Measurements from ENCODE around the gene STXBP5L.

The STXBP5L gene

GRCh38 chr3:120983841-120984240 is 75.8 kb downstream of the STXBP5L start:
- no peak for TF ChIP-seq CTCF (IDR thresholded peaks at IDR 0.05; ENCODE audit: borderline replicate concordance, control extremely low read depth, extremely low read depth, insufficient read depth, missing control alignments)
- in situ Hi-C loops (cut with MboI; ENCODE audit: low sequenced_read_pairs, unreplicated experiment) = no loop called here
- no peak for DNase-seq (ENCODE audit: low spot score)

- DNase-seq (ENCODE audit: low spot score) = no peak
- in situ Hi-C loops (cut with MboI; ENCODE audit: low sequenced_read_pairs, unreplicated experiment) = no loop called here
- no peak for TF ChIP-seq CTCF (IDR thresholded peaks at IDR 0.05; ENCODE audit: borderline replicate concordance, control extremely low read depth, extremely low read depth, insufficient read depth, missing control alignments)
Observed at GRCh38 chr3:120985242-120985641, 77.2 kb downstream of the STXBP5L start.

GRCh38 chr3:120988994-120989393 is 81.0 kb downstream of the STXBP5L start:
- in situ Hi-C loops (cut with MboI; ENCODE audit: low sequenced_read_pairs, unreplicated experiment) = no loop called here
- no peak for DNase-seq (ENCODE audit: low spot score)
- TF ChIP-seq CTCF (IDR thresholded peaks at IDR 0.05; ENCODE audit: borderline replicate concordance, control extremely low read depth, extremely low read depth, insufficient read depth, missing control alignments) = no peak

DNA sequence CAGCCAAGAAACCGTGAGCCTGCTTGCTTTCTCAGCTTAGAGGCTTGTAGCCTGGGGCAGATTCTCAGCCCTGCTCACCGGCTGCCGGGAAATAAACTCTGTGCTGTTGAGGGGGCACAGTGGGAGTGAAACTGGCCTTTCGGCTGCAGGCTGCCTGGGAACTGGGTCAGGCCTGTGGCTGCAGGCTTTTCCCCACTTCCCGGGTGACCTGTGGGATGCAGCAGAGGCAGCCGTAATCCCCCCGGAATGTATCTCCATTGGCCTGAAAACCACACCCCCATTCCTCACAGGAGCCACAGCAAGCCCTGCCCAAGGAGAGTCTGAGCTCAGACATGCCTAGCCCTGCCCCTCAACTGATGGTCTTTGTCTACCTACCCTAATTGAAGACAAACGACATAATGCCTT is 110.9 kb downstream of the STXBP5L start:
- no peak for DNase-seq (ENCODE audit: low spot score)
- in situ Hi-C loops (cut with MboI; ENCODE audit: low sequenced_read_pairs, unreplicated experiment) = no loop called here
- no peak for TF ChIP-seq CTCF (IDR thresholded peaks at IDR 0.05; ENCODE audit: borderline replicate concordance, control extremely low read depth, extremely low read depth, insufficient read depth, missing control alignments)

DNA sequence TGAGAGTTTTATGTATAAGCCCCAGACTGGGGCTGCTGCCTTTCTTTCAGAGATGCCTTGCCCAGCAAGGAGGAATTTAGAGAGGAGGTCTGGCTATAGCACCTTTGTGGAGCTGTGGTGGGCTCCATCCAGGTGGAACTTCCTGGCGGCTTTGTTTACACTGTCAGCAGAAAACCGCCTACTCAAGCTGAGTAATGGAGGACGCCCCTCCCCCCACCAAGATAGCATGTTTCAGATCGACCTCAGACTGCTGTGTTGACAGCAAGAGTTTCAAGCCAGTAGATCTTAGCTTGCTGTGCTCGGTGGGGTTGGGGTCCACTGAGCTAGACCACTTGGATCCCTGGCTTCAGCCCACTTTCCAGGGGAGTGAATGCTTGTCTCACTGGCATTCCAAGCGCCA is 155.6 kb downstream of the STXBP5L start:
- in situ Hi-C loops (cut with MboI; ENCODE audit: low sequenced_read_pairs, unreplicated experiment) = no loop called here
- no peak for DNase-seq (ENCODE audit: low spot score)
- TF ChIP-seq CTCF (IDR thresholded peaks at IDR 0.05; ENCODE audit: borderline replicate concordance, control extremely low read depth, extremely low read depth, insufficient read depth, missing control alignments) = no peak

DNA sequence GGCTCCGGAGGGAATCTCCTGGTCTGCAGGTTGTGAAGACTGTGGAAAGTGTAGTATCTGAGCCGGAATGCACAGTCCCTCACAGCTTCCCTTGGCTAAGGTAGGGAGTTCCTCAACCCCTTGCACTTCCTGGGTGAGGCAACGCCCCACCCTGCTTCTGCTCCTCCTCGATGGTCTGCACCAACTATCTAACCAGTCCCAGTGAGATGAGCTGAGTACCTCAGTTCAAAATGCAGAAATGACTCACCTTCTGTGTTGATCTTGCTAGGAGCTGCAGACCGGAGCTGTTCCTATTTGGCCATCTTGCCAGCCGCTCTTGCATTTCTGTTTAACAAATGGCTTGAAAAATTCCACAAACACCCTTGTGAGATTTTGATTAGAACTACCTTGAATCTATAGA is 156.1 kb downstream of the STXBP5L start:
- in situ Hi-C loops (cut with MboI; ENCODE audit: low sequenced_read_pairs, unreplicated experiment) = no loop called here
- no peak for TF ChIP-seq CTCF (IDR thresholded peaks at IDR 0.05; ENCODE audit: borderline replicate concordance, control extremely low read depth, extremely low read depth, insufficient read depth, missing control alignments)
- no peak for DNase-seq (ENCODE audit: low spot score)

DNA sequence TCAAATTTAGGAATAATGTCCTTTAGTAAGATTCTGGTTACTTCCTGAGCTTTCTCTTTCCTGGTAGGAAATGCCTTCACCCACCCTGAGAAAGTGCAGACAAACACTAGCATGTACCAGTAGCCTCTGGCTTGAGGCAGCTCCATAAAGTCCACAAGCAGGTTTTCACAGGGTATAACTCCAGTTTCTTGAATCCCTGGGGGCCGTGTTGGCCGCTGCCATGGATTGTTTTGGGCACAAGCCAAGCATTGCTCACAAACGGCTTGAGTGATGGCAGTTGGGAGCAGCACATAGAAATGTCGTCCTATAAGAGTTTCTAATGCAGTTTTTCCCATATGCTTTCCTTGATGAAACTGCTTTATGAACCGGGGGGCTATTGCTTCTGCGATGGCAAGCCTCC is 164.1 kb downstream of the STXBP5L start:
- in situ Hi-C loops (cut with MboI; ENCODE audit: low sequenced_read_pairs, unreplicated experiment) = no loop called here
- TF ChIP-seq CTCF (IDR thresholded peaks at IDR 0.05; ENCODE audit: borderline replicate concordance, control extremely low read depth, extremely low read depth, insufficient read depth, missing control alignments) = no peak
- DNase-seq (ENCODE audit: low spot score) = no peak

Data from GM13976 (cell line).